Measurements from ENCODE around the gene RORB.

The RORB gene

GRCh38 chr9:74512416-74512815 is 15.3 kb downstream of the RORB start:
- no peak overlapping the region for H3K4me3 ChIP-seq (ENCODE audit: low read depth, low read length)
- DNase-seq (ENCODE audit: low read depth), result no peak
- TF ChIP-seq CTCF (conservative IDR thresholded peaks at IDR 0.05; ENCODE audit: low read depth, low read length), result no peak

- no peak overlapping the region for H3K4me3 ChIP-seq (ENCODE audit: low read depth, low read length)
- no peak for DNase-seq (ENCODE audit: low read depth)
- no peak for TF ChIP-seq CTCF (conservative IDR thresholded peaks at IDR 0.05; ENCODE audit: low read depth, low read length)
These were observed 16.1 kb downstream of the RORB start for GRCh38 chr9:74513221-74513620.

GRCh38 chr9:74517188-74517587 is 20.1 kb downstream of the RORB start:
- no peak overlapping the region for H3K4me3 ChIP-seq (ENCODE audit: low read depth, low read length)
- TF ChIP-seq CTCF (conservative IDR thresholded peaks at IDR 0.05; ENCODE audit: low read depth, low read length), result no peak
- no peak for DNase-seq (ENCODE audit: low read depth)

DNA sequence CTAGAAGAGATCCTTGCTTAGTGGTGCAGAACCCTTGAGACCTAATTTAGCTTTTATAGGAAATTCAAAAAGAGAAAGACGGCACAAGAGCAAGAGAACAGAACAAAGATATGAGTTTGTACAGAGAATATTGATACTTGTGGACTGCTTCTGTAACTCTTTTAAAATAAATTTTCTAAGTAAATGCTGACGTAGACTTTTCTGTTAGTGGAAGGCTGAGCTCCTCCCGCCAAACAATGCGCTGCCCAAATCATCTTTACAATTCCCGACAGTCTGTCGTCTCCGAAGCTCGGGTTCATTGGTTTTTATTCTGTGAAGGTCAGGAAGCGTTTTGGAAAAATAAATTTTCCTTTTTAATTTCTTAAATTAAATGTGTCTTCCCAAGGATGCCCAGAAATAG is 22.3 kb downstream of the RORB start:
- DNase-seq (ENCODE audit: low read depth), result no peak
- TF ChIP-seq CTCF (conservative IDR thresholded peaks at IDR 0.05; ENCODE audit: low read depth, low read length), result no peak
- no peak overlapping the region for H3K4me3 ChIP-seq (ENCODE audit: low read depth, low read length)

DNA sequence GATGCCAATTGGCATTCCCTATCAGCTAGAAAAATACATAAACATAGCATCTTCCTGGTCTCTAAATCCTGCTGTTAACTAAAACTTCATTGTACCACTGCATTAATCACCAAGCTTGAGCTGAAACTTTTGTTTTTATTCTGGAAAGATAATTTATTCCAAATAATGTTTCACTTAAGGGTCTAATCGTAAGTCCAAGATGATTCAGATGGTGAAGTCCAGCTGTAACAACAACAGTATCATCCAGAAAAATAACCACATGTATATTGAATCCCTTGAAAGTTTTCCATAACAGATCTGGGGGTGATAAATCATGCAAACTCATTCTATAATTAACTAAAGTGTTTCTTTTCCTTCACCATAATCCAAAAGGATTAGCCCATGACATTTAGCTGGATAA is 23.9 kb downstream of the RORB start:
- peak; percentile 10 for DNase-seq (ENCODE audit: low read depth)
- no peak for TF ChIP-seq CTCF (conservative IDR thresholded peaks at IDR 0.05; ENCODE audit: low read depth, low read length)
- H3K4me3 ChIP-seq (ENCODE audit: low read depth, low read length), result no peak overlapping the region

- DNase-seq (ENCODE audit: low read depth), result no peak
- TF ChIP-seq CTCF (conservative IDR thresholded peaks at IDR 0.05; ENCODE audit: low read depth, low read length), result no peak
- H3K4me3 ChIP-seq (ENCODE audit: low read depth, low read length), result no peak overlapping the region
These were observed 27.2 kb downstream of the RORB start for GRCh38 chr9:74524289-74524688.

GRCh38 chr9:74526215-74526614 is 29.1 kb downstream of the RORB start:
- TF ChIP-seq CTCF (conservative IDR thresholded peaks at IDR 0.05; ENCODE audit: low read depth, low read length), result no peak
- no peak for DNase-seq (ENCODE audit: low read depth)
- H3K4me3 ChIP-seq (ENCODE audit: low read depth, low read length), result no peak overlapping the region

All from choroid plexus epithelial cell (primary cell).